Calu3 (cell line): ENCODE results near the gene ANKMY1. TPM values are rescaled to one million over a fixed set of nuclear protein-coding genes. Genes with fewer than 3 reads are reported as not detected.

Experiments used
- BruUV-seq: library from RNA; stranded (reverse); fragments of 400-500 nt; replicated peaks from 2 replicates; lab custom pipeline; 2021; lab: Mats Ljungman, UMichigan
- CTCF ChIA-PET: fragments of 300-600 bp; sonication (Branson Sonifier 250); formaldehyde crosslinking; loops from one replicate; lab custom pipeline; 2022; ENCODE audit warnings: antibody characterized with exemption; lab: Charles Lee
- DNase-seq: peaks from one replicate; pipeline ENCODE4 v3.0.0; 2022
- H3K27ac Mint-ChIP-seq: one replicate; pipeline ENCODE4 v1.8.0; 2022; ENCODE audit warnings: mixed read lengths; ENCODE audit not compliant: unreplicated experiment
- H3K27me3 Mint-ChIP-seq: one replicate; pipeline ENCODE4 v1.8.0; 2022; ENCODE audit warnings: mixed read lengths; ENCODE audit not compliant: unreplicated experiment
- H3K36me3 Mint-ChIP-seq: one replicate; pipeline ENCODE4 v1.8.0; 2022; ENCODE audit warnings: mild to moderate bottlenecking, moderate library complexity, mixed read lengths; ENCODE audit not compliant: insufficient read depth, unreplicated experiment
- H3K4me1 Mint-ChIP-seq: one replicate; pipeline ENCODE4 v1.8.0; 2022; ENCODE audit warnings: mild to moderate bottlenecking, low read depth, mixed read lengths; ENCODE audit not compliant: unreplicated experiment
- H3K4me3 Mint-ChIP-seq: one replicate; pipeline ENCODE4 v1.8.0; 2022; ENCODE audit warnings: mild to moderate bottlenecking, low read depth, moderate library complexity, mixed read lengths; ENCODE audit not compliant: unreplicated experiment
- H3K9me3 Mint-ChIP-seq: one replicate; pipeline ENCODE4 v1.8.0; 2022; ENCODE audit warnings: low read depth, mixed read lengths; ENCODE audit not compliant: unreplicated experiment
- CTCF ChIP-seq: fragments of 200-600 bp; IDR thresholded peaks from one replicate; pipeline ENCODE4 v1.8.0; 2022; ENCODE audit warnings: antibody characterized with exemption; ENCODE audit not compliant: unreplicated experiment
- intact Hi-C: fragments of 100-400 bp; cut with micrococcal nuclease; formaldehyde crosslinking; loops from one replicate; pipeline ENCODE4 v1.10.0; 2022; ENCODE audit not compliant: unreplicated experiment
- total RNA-seq: library from RNA; stranded (reverse); gene quantifications from 2 replicates; pipeline ENCODE4 v1.2.3, GENCODE V29; 2022

Gene ANKMY1
- total RNA-seq, 1 experiment from 2014 or later: 38.2 TPM

GRCh38 chr2:240454106-240454901 lies 103.5 kb downstream of the ANKMY1 start:
- H3K4me3 Mint-ChIP-seq: peak overlapping the region; percentile 53
- no peak for TF ChIP-seq CTCF

GRCh38 chr2:240453461-240454105 lies 104.2 kb downstream of the ANKMY1 start:
- CTCF ChIA-PET: no interaction called here

More at GRCh38 chr2:240454106-240454901, 103.5 kb downstream of the ANKMY1 start:
- Mint-ChIP-seq H3K36me3 (peaks cover 44% of the 10 kb centered on the region), H3K27ac (no peak overlapping the region), H3K4me1 (peaks cover 23% of the 10 kb centered on the region), H3K27me3 (peaks cover 17% of the 10 kb centered on the region), H3K9me3 (no peaks in the 10 kb centered on the region)
- intact Hi-C loops: no loop called here
- CTCF ChIA-PET: no interaction called here
- BruUV-seq: no TSS peak
- DNase-seq: no peak

GRCh38 chr2:240452462-240453256 lies 105.1 kb downstream of the ANKMY1 start:
- BruUV-seq: no TSS peak
- H3K4me3 Mint-ChIP-seq: peak overlapping the region; percentile 66
- peak; percentile 87 for DNase-seq
- TF ChIP-seq CTCF: no peak
- H3K4me1 Mint-ChIP-seq: peaks cover 23% of the 10 kb centered on the region
- peak overlapping the region; percentile 70 for H3K27ac Mint-ChIP-seq
- H3K27me3 Mint-ChIP-seq: peaks cover 17% of the 10 kb centered on the region
- CTCF ChIA-PET: no interaction called here
- no peaks in the 10 kb centered on the region for H3K9me3 Mint-ChIP-seq
- intact Hi-C loops: no loop called here
- peaks cover 39% of the 10 kb centered on the region for H3K36me3 Mint-ChIP-seq

More at GRCh38 chr2:240453461-240454105, 104.2 kb downstream of the ANKMY1 start:
- Mint-ChIP-seq H3K36me3 (peaks cover 43% of the 10 kb centered on the region), H3K27ac (no peak overlapping the region), H3K4me3 (peak overlapping the region; percentile 66), H3K4me1 (peaks cover 23% of the 10 kb centered on the region), H3K27me3 (peaks cover 17% of the 10 kb centered on the region), H3K9me3 (no peaks in the 10 kb centered on the region)
- no TSS peak for BruUV-seq
- TF ChIP-seq CTCF: no peak
- intact Hi-C loops: no loop called here
- DNase-seq: no peak

- Mint-ChIP-seq H3K36me3 (peaks cover 33% of the 10 kb centered on the region), H3K4me3 (peak overlapping the region; percentile 66), H3K9me3 (no peaks in the 10 kb centered on the region), H3K27me3 (peaks cover 17% of the 10 kb centered on the region), H3K4me1 (peaks cover 23% of the 10 kb centered on the region), H3K27ac (peak overlapping the region; percentile 70)
- no peak for DNase-seq
- BruUV-seq: no TSS peak
- no peak for TF ChIP-seq CTCF
- intact Hi-C loops: no loop called here
- CTCF ChIA-PET: no interaction called here
Measured at GRCh38 chr2:240451791-240452461, 105.9 kb downstream of the ANKMY1 start.
